ENCODE results near the gene CMBL.
"Not testable (repeated sequence)": the region's sequence is repeated elsewhere in the genome, so short reads cannot be mapped to it uniquely, and the experiment has no call there.

Gene CMBL

DNA sequence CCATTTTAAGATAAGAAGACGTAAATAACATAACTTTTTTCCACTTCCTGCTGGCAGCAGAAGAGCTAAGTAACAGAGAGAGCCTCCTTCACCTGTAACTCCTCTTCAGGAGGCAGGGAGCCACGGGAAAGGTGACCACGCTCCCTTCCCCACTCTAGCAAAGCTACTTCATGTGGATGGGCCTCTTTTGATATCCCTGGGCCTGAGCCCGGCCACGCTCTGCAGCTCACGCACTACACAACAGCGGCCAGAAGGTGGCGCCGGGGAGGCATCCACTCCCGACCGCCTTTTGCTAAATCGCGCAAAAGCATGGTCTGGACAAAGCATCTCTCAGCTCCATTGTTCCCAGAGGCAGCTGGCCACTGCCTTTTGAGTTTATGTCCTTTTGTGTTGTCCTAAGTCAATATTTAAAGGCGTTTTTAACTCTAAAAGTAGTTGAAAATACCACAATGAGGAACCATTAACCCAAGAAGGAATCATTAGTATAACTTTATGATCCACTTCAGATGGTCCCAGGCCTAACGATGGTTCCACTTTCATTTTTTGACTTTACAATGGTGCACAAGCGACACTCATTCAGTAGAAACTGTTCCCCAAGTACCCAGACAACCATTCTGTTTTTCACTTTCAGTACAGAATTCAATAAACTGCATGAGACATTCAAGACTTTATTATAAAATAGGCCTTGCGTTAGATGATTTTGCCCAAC is 23.6 kb downstream of the CMBL start:
- no peak for FAIRE-seq

DNA sequence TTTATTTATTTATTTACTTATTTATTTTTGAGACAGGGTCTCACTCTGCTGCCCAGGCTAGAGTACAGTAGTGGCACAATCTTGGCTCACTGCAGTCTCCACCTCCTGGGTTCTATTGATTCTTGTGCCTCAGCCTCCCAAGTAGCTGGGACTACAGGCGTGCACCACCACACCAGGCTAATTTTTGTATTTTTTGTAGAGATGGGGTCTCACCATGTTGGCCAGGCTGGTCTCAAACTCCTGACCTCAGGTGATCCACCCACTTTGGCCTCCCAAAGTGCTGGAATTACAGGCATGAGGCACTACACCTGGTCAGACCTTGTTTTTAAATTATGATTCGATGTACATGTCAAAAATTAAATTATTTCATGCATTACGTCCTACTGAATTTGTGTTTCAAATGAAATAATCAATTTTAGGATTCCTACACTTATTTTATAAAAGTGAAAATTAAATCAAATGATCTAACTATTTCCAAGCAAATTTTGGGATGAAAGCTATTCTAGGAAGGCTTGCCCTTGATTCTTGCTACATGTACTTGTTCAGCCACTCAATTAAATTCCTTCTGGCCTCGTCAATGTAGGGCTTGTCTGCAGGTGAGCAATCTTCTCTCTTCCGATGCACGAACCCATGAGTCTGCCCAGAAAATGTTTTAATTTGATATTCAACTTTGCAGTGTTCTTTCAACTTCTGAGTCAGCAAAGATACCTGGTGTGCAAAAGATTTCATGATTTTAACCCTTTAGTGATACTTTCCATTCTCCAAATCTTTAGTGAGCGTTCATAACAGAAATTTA is 27.6 kb downstream of the CMBL start:
- FAIRE-seq = no peak

DNA sequence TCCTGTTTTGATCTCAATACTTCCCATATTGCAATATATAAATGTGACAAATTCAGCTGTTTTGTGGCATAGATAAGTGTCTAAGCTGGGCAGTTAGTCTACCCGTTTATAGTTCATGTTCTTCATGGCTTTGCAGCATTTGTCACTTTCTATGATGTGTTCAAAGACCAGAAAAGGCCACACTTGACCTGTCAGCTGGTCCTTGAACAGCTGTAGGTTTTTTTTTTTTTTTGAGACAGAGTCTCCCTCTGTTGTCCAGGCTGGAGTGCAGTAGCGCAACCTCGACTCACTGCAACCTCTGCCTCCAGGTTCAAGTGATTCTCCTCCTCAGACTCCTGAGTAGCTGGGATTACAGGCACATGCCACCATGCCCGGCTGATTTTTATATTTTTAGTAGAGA is 28.4 kb downstream of the CMBL start:
- no peak for FAIRE-seq

DNA sequence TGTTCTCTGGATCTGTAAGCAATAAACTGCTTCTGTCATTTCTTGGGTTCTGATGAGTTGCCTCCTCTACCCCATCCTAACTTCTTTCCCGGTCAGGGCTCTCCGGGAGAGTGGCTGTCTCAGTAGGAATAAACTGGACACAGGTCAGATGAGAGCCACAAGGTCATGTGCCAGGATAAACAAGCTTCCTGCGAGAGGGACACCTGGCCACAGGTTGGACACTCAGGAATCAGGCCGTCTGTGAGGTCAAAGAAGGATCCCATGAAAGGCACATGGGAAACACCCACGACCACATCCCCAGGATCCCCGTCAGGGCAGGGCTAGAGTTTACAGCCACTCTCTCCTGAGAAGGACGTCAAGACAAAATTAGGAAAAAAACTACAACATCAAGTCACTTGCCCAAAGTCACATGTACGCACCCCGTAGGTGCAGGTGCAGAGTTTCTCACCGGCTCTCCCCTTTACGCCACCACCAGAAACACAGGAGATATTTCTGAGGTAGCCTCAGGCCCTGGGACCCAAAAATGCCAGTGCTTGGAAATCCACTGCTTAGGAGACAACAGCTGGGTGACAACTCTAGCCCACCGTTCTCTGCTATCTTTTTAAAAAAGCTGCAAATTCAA is 28.9 kb downstream of the CMBL start:
- no peak for FAIRE-seq

DNA sequence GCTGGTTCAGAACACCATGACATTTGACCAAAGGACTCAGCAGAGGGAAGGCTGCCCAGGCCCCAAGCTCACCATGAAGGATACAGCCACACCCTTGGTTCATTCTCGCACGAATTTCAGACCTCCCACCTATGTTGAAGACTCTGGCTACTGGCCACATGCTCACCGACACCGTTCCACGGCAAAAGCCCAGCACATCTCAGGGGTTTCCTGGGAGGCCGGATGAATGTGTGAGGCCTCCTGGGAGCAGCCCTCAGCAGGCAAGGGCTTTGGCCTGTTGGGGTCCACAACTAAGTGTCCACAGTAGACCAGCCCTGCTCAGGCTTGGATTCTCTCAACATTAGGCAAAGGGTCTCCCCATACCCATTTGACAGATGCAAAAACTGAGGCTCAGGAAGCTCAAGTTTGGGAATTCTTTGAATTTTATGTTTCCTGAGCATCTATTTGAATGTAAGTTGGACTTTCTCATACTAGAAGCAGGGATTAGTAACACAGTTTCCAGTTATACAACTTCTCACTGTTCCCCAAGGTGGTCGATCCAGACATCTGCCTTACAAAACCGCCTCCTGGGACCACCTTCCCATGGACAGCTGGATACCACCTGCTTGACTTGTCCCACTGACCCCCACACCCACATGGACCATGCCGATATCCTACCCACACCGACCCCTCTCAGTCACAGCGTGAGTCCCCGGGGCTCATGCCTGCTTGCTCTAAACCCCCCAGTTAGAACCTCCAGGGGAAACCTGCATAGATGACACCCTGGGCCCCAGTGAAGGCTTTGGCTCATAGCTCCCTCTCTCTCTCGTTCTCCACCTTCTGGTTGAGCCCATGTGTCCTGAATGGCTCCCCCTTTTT is 29.7 kb downstream of the CMBL start:
- no peak for FAIRE-seq

DNA sequence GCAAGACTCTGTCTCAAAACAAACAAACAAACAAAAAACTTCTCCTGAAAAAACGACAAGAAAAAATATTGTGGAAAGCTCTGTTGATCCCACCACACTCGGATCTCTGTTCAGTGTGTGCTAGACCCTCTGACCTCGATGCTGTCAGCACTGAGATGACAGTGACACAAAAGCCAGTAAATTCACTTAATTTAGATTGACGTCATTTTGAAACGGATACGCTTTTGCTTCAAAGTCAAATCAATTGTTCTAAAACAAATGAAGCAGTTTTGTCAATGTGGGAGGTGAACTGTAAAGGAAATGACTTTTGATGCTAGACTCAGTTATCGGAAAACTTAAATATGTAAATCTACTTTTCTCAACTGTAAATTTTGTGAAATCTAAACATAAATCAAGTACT is 31.0 kb downstream of the CMBL start:
- FAIRE-seq = no peak

DNA sequence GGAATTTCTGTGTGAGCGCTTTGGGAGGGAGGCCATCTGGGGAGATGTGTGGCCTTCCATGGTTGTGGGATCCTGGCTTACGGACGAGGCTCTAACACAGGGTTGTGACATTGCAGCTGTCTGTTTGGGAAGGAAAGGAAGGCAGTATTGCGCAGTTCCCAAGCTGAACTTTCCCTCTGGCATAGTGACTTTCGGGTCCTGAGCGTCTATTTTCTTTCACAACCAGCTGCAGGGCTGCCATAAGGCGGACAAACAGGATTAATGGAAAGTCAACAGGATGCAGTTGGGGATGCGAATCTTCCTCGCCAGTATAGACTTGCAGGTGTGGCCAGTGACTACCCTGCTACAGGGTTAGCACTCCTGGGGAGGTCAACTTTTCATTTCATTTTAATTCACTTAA is 31.7 kb downstream of the CMBL start:
- FAIRE-seq = no peak

DNA sequence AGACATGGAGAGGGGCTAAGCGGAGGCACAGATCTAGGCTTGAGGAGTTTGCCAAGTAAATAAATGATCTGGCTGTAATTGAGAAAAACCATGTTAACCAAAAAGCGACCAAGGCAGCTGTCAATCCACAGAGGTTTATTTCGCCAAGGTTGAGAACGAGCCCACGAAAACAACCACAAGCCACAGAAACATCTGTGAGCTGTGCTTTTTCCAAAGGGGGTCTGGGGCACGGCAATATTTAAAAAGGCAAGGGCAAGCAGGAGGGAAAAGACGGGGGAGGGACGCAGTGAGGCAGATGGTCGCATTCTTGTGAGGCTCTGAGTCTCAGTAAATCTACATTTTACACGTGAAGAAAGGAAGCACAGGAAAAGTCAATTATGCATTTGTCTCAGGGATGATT is 32.2 kb downstream of the CMBL start:
- FAIRE-seq = no peak

DNA sequence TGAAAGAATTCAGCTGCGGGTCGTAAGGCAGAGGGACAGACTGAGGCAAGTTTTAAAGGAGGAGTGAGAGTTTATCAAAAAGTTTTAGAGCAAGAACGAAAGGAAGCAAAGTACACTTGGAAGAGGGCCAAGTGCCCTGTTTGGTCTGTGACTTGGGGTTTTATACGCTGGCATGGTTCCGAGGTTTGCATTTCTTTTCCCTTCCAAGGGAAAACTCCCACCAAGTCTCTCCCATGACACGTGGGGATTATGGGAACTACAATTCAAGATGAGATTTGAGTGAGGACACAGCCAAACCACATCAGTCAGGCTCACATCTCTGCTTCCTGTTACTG is 34.9 kb downstream of the CMBL start:
- not testable (repeated sequence) for FAIRE-seq

DNA sequence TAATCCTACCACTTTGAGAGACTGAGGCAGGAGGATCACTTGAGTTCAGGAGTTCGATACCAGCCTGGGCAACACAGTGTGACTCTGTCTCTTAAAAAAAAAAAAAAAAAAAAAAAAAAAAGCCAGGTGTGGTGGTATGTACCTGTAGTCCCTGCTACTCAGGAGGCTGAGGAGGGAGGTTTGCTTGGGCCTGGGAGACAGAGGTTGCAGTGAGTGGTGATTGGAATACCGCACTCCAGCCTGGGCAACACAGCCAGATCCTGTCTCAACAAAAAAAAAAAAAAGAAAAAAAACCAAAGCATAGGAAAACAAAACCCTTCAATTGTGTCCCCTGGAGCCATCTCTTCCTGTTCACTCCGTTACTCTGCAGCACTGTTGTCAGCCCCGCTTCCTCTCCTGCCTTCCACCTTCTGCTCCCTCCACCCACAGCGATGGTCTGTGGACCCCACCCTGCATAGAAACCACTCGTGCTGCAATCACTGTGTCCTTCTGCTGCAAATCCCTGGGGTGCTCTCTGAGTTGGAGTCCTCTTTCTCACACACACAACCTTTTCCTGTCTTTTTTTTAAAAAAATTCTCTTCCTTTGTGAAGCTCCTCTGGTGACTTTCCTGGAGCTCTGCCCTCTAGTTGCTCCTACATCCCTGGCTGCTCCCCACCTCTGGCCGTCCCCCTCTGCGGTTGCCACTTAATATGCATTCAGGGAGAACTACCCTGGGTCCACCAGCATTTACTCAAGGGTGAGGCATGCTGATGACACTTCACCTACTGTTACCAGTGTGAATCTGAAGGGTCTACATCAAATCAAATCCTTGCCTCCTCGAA is 35.4 kb downstream of the CMBL start:
- no peak for FAIRE-seq

DNA sequence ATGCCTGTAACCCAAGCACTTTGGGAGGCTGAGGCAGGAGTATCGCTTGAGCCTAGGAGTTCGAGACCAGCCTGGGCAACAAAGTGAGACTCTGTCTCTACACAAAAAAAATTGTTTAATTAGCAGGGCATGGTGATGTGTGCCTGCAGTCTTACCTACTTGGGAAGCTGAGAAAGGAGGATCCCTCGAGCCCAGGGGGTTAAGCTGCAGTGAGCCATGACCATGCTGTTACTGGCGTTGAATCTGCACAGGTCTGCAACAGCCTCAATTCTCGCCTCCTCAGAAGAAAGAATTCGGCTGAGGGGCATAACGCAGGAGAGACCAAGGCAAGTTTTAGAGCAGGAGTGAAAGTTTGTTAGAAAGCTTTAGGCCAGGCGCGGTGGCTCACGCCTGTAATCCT is 39.6 kb downstream of the CMBL start:
- FAIRE-seq = no peak

DNA sequence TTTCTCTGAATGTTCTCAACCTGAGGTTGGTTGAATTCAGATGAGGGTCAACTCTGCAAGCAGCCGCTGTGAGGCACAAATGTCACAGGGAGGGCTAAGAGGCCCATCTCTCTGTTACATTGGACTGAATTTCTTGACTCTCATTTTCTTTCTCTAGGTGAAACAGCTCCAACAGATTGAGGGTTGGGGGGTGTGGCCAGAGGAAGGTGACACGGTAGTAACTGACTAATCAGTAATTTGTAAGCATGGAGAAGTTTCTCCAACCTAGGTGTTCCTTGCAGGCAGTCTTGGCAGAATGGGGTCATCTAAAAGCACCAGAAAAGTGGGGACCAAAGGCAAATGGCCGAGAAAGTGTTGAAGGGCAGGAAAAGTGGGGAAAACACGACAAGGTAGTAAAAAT is 40.9 kb downstream of the CMBL start:
- no peak for FAIRE-seq

DNA sequence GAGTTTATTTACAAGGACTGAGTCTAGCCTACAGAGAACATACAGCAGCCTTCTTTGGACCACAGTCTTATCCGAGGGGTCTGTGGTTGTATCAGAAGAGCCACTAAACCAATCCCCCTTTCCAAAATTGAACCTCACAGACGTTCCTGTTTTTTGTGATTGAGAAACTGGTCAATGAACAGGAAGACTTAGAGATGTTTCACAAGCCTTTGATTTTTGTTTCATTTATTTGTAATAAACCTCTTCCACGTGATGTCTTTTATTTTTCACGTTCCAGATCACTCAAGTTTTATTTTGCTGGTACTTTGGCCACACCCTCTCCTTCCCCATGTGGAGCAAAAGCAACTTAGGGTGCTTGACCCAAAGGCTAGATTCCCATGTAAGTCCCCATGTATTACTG is 41.6 kb downstream of the CMBL start:
- FAIRE-seq = no peak

DNA sequence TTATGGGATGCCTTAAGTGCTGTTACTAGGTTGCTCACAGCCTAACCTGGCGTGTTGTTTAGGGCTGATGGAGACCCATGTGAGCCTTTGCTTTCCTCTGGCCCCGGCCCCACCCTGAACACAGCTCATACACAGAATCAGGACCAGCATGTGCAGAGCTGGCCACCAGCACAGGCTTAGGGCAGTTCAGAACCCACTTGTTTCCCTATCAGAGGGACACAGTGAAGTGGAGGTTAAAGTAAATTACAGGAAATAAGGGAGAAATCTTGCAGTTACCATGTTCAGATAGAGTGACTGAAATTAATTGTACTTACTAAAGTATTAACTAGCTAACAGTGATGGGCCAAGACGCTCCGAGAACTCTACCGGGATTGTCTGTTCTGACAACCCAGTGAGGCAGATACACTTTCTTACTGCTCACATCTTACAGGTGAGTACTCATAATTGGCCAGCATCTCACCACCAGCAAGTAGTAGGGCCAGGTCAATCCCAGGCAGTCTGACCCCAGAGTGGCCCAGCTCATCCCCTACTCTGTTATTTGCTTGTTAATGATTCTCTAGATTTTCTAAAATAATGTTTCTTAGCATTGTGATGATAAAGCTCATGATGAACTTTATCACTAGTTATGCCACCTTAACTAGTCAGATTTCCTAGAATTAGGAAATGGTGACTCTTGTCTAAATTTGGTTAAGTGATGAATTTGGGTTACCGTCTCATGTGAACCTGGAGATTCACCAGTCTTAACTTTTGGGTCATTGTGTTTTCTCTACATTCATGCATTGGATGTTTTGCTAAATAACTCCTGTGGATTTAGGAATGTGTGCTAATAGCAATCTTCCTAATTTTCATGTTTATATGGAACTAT is 42.2 kb downstream of the CMBL start:
- FAIRE-seq = no peak

DNA sequence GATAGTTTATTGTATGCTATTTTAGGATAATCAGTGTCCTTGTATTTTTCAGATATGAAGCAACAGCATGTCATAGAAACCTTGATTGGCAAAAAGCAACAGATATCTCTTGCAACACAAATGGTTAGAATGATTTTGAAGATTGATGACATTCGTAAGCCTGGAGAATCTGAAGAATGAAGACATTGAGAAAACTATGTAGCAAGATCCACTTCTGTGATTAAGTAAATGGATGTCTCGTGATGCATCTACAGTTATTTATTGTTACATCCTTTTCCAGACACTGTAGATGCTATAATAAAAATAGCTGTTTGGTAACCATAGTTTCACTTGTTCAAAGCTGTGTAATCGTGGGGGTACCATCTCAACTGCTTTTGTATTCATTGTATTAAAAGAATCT is 43.1 kb downstream of the CMBL start:
- no peak for FAIRE-seq

DNA sequence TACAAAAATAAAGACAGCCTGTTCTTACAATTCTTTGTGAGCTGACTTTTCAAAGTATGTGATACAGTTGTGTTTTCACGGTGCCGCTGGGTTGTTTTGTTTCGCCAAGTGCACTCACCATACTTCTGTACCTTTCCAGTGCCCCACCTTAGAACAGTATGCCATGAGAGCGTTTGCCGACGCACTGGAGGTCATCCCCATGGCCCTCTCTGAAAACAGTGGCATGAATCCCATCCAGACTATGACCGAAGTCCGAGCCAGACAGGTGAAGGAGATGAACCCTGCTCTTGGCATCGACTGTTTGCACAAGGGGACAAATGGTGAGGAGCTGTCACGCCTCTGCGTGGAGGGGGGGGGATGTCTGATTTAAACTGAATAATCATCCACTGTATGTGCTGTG is 44.7 kb downstream of the CMBL start:
- FAIRE-seq = no peak

DNA sequence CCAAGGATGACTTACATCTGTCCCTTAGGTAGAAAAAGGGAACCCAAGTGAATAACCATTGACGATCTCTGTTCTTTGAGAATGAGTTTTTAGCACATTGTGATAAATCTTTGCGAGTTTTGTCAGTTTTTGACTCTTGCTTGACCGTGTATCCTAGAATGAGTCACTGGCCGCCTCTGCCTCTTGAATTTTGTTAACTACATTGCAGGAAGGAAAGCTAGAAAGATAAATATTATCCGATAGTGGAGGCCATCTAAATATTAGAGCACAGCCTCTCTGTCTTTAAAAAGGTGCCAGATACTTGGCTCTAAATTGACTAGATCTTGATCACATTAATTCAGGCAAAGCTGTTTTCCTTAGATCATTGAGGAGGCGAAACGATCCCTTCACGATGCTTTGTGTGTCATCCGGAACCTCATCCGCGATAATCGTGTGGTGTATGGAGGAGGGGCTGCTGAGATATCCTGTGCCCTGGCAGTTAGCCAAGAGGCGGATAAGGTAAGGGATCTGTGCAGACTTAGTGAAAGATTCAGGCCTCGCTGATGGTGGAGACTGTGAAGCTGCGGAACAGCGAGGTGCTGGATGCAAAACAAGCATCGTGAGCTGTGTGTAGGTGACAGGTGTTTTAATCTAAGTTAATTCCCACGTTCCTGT is 45.5 kb downstream of the CMBL start:
- FAIRE-seq = no peak

DNA sequence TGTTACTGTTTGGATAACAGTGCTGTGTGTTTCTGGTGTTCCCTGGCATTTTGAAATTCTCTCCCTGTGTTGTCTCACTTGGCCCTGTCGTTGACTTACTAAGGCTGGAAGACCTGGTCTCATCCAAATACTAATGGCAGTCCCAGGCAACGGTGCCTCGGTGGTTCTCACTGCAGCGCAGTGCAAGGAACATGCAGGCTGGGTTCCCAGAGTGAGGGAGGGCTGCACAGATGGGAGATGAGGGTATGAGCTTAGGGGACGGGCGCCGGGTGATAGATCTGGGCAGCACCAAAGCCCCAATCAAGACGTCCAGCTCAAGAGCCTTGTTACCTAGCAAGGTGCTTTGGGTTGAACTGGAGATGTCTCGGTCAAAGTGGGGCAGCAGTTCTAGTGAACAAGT is 46.6 kb downstream of the CMBL start:
- no peak for FAIRE-seq

DNA sequence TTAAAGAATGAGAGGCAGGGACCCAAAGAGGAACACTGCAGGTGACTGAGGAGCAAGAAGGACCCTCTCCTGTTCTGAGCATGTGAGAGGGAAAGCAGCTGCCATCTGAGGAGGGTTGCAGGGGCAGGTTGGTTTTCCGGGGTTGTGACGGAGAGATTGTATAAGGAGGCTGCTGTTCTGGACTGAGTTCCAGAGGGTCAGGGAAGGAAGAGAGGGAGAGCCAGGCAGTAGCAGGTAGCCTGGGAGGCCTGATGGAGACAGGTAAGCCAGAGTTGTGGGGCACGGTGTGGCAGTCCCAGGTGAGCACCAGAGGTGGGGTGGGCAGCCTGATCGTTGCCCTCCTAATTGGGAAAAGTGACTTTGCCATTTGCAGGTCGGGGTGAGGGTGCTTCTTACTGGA is 47.8 kb downstream of the CMBL start:
- no peak for FAIRE-seq

DNA sequence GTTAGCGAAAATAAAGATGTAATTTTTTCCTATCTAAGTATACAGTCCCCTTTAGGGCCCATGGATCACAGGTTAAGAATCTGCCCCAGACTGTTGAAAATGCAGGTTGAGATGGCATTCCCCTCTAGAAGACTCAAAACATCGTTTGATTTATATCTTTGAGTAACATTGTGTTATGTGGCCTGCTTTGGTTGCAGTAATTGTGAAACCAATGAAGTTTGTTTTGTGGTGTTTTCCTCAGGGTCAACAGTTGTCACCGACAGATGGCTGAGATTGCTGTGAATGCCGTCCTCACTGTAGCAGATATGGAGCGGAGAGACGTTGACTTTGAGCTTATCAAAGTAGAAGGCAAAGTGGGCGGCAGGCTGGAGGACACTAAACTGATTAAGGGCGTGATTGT is 49.8 kb downstream of the CMBL start:
- FAIRE-seq = no peak

DNA sequence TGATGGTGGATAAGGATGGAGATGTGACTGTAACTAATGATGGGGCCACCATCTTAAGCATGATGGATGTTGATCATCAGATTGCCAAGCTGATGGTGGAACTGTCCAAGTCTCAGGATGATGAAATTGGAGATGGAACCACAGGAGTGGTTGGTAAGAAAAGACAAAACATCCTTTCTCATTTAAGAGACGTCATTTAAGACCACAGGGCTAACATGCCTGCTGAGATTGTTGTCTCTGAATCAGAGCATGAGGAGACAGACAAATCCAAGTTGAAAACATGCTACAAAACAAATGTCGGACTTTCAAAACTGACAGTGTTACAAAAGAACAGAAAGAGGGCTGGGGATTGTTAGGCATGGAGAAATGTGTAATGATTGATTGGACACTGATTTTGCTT is 53.0 kb downstream of the CMBL start:
- no peak for FAIRE-seq

Data from A204.1 (cell line).